Stimulated activated CD4-positive, alpha-beta T cell treated with anti-CD3 and anti-CD28 coated beads, Interleukin-15, amount 100 ng/mL, for 48 hours (primary cell): Measurements from ENCODE around the gene HLX.

Experiments used
- DNase-seq, 2 donors: peaks; one replicate each; pipeline ENCODE4 v3.0.0-alpha.2; 2020; ENCODE audit warnings: low read depth in 2 of 2

Gene HLX

GRCh38 chr1:220924331-220924970 is 45.2 kb downstream of the HLX start:
- no peak for DNase-seq

- no peak for DNase-seq
Measured at GRCh38 chr1:220925707-220926106, 46.5 kb downstream of the HLX start.

DNA sequence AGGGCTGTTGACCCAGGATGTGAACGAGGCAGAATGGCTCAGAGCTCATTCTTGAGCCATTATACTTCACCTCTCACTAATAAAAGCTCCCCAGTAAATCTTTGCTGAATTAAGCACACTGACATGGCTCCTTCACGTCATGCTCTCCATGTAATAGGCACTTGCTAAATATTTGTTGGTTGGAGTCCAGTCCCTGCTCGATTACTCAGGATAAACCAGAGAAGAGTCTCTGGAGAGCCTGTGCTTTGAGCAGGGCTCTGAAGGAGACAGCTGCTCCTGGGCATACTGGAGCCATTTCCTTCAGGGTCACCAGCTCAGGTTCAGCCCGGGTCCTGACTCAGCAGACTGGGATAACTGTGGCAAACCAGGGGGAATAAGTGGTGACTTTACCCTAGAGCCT is 46.9 kb downstream of the HLX start:
- DNase-seq: no peak

DNA sequence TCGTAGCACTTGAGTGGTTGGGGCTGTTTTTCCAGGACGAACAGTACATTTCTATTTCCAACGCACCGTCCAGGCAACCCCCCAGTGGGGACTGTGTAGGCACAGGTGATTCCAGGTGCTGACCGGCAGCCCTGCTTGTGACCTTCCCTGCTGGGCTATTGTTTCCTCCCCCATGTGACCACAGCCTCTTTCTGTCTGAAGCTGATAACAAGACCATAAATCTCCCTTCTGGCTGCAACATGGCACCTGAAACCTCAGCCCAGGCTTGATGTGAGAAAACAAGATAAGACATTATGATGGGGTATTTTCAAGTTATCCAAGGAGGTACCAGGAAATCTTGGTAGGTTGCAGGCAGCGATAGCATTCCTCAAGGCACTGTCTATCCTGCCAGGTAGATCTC is 48.2 kb downstream of the HLX start:
- no peak for DNase-seq

- DNase-seq: no peak
Measured at GRCh38 chr1:220928320-220928719, 49.1 kb downstream of the HLX start.

GRCh38 chr1:220928725-220929300 is 49.6 kb downstream of the HLX start:
- DNase-seq: no peak

DNA sequence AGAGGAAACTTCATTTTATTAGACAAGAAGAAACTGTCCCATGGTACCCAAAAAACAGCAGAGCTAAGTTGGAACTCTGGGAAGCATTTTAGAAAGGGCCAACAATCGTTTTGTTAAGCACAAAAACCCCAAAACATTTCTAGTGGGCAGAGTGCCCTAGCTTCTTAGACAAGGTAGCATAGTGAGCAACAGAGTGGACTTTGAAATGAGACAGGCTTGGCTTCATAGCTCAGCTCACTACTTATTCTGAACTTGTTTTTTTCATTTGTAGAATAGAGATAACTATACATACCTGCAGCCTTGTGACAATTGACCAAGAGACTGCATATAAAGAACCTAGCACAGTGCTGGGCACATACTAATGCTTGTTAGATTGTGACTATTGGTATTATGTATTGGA is 50.1 kb downstream of the HLX start:
- DNase-seq: no peak
